Measurements from ENCODE around the gene ZNF618.

ZNF618 gene

DNA sequence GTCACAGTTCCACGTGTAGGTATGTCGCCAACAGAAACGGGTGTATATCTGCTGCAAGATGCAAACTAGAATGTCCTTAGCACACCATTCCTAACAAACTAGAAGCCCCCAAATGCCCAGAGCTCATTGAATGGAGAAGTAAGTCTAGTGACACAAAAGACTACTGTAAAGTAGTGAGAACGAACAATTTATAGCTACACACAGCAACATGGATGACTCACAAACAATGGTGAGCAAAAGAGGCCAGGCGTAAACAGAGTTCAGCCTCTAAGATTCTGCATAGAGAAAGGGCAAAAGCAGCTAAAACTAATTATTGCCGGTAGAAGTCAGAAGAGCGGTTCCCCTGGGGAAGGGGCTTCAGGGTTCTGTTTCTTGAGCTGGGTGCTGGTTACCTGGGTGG, 127.2 kb downstream of the ZNF618 start:
- DNase-seq: no peak

GRCh38 chr9:114003758-114004157, 127.6 kb downstream of the ZNF618 start:
- no peak for DNase-seq

GRCh38 chr9:114004221-114004716, 128.2 kb downstream of the ZNF618 start:
- DNase-seq: no peak

DNA sequence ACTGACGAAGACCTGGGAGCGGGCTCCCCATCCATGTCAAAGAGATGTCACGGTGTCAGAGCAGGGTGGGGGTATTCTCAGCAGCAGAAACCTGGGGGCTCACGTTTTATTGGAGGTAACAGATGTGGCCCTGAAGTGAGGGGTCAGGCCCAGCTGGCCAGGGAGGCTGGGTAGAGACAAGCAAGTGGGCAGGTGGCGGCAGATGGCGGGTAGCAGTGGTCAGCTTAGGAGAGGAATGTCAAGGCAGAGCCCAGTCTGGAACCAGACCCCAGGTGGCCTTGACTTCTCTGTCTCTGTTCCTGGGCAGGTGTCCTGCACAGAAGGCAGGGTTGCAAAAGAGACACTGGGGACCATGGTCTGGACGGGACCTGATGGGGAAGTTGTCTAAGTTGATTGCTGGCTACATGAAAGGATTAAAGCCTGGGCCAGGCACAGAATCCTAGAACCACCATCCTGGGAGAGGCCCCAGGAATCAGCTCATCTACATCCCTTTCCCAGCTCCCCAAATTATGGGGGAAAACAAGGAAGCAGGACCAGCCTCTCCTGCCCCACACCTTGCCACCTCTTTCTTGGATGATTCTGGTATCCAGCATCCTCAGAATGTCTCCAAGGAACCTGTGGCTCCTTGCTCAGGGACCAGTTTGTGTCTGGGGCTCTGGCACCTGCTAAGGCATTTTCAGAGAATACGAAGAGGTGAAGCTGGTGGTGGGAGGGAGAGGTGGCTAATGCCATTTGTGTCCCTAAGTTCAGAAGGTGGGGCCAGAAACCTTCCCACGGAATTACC, 129.5 kb downstream of the ZNF618 start:
- no peak for DNase-seq

- no peak for DNase-seq
These were observed 130.0 kb downstream of the ZNF618 start for GRCh38 chr9:114006155-114006550.

DNA sequence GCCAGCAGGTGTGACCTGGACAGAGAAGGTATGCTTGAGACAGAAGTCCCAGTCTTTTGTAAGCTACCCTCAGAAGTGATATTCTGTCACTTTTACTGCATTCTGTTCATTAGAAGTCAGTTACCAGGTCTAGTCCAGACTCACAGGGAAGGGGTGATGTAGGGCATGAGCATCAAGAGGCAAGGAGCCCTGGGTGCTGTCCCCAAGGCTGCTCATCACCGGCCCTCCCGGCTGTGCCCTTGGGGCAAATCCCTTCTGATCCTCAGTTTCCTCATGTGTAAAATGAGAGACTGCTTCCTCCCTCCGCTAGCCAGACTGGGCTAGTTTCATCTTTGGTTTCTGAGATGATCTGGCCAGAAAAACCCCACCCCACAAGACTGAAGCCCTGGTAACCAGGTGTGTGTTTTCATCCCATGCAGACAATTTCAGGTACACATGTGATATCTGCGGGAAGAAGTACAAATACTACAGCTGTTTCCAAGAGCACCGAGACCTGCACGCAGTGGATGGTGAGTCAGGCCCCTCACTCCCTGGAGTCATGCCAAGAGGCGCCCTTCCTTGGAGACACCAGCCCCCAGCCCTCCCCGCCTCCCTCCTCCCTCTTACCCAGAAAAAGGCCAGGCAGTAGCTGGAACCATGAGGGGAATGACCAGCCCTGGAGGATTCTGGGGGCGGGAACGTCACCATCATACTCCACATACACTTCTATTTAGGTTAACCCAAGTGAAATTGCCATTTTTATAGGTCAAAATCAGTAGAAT, 131.0 kb downstream of the ZNF618 start:
- DNase-seq: no peak

DNA sequence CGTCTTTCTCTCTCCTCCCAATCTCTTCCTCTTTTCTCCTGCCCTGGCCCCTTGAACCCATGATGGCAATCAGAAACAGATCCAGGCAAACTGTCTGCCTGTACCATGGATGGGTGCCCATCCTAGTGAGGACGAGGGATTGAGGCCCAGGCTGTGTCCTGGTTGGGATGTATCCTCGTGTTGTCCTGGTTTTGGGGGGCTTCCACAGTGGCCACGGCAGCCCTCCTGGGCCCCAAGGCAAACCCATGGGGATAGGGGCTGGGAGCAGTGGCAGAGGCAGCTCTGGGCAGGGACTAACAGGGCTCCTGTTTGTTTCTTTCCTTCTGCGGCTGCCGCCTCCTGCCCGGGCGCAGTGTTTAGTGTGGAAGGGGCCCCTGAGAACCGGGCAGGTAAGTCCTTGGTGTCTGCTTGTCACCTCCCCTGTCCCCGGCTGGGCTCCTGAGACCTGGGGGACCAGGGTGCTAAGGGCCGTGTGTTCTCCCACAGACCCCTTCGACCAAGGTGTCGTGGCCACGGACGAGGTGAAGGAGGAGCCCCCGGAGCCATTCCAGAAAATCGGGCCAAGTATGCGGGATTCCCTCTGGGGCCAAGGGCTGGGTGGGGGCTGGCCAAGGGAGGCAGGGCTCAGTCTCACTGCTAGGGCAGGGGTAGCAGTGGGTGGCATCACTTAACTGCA, 132.0 kb downstream of the ZNF618 start:
- no peak for DNase-seq

- DNase-seq: no peak
These were observed 132.7 kb downstream of the ZNF618 start for GRCh38 chr9:114008667-114009410.

- DNase-seq: no peak
These were observed 135.2 kb downstream of the ZNF618 start for GRCh38 chr9:114011313-114011712.

GRCh38 chr9:114012126-114012525, 136.0 kb downstream of the ZNF618 start:
- DNase-seq: no peak

- no peak for DNase-seq
These were observed 137.9 kb downstream of the ZNF618 start for GRCh38 chr9:114014044-114014443.

- DNase-seq: no peak
These were observed 139.5 kb downstream of the ZNF618 start for GRCh38 chr9:114015607-114016006.

- no peak for DNase-seq
These were observed 140.0 kb downstream of the ZNF618 start for GRCh38 chr9:114016101-114016500.

DNA sequence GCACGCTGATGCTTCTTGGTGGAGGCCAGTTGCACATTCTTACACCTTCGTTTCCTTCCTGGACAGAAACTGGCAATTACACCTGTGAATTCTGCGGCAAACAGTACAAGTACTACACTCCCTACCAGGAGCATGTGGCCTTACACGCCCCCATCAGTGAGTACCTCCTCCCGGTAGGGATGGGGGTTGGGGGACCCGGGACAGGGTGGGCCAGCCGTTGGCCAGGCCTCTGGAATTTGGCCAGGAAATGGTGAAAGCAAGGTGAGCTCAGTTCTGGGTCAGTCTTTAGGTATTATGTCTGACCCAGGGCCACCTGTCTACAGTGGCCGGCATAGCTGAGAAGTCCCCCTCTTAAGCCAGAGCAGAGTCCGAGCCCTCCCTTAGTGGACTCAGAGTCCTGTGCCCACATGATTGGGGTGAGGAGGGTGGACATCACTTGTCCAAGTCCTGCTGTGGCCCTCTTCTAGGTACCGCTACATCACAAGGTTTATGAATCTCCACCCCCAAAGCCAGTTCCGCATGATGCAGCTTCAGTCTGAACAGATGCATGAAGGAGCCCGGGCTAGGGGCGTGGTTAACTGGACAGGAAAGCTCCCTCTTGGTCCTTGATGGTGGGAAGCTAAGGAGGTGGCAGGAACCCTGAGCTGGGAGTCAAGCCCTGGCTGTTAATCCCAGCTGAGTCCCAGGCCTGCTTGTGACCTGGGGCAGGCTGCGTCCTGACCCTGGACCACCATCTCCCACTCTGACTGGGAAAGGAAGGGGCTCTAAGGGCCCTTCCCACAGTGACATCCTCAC, 140.7 kb downstream of the ZNF618 start:
- no peak for DNase-seq

- DNase-seq: no peak
These were observed 141.9 kb downstream of the ZNF618 start for GRCh38 chr9:114017741-114018715.

GRCh38 chr9:114021578-114021977, 145.5 kb downstream of the ZNF618 start:
- DNase-seq: no peak

- DNase-seq: no peak
These were observed 147.9 kb downstream of the ZNF618 start for GRCh38 chr9:114023961-114024360.

GRCh38 chr9:114025196-114025753, 149.2 kb downstream of the ZNF618 start:
- DNase-seq: no peak

- DNase-seq: no peak
These were observed 149.7 kb downstream of the ZNF618 start for GRCh38 chr9:114025760-114026159.

GRCh38 chr9:114026335-114026734, 150.2 kb downstream of the ZNF618 start:
- no peak for DNase-seq

Data from activated naive CD4-positive, alpha-beta T cell treated with Interleukin-2 at 50 U/mL for 16 hours (primary cell).